GM23338 (cell line): ENCODE data around the gene NPHP4.

Experiments used
- CREB1 ChIP-seq: fragments of 250-450 bp; sonication (Bioruptor Pico); IDR thresholded peaks from 2 replicates; pipeline ENCODE4 v1.5.0; 2020; ENCODE audit warnings: low read depth, mild to moderate bottlenecking, moderate library complexity
- EZH2 ChIP-seq: fragments of 200-600 bp; sonication (generic); IDR thresholded peaks from one replicate; pipeline ENCODE4 v1.8.0; 2017; ENCODE audit warnings: antibody characterized with exemption, mild to moderate bottlenecking, low read depth; ENCODE audit not compliant: unreplicated experiment
- EZH2phosphoT487 ChIP-seq: fragments of 200-600 bp; sonication (generic); IDR thresholded peaks from one replicate; pipeline ENCODE4 v1.8.1; 2018; ENCODE audit warnings: antibody characterized with exemption; ENCODE audit not compliant: unreplicated experiment
- JUNB ChIP-seq: IDR thresholded peaks from one replicate; pipeline ENCODE4 v1.6.1; 2016; ENCODE audit warnings: antibody characterized with exemption; ENCODE audit not compliant: unreplicated experiment
- NANOG ChIP-seq: IDR thresholded peaks from 2 replicates; pipeline ENCODE4 v1.6.1; 2016; ENCODE audit warnings: antibody characterized with exemption, borderline replicate concordance
- POLR2AphosphoS5 ChIP-seq: IDR thresholded peaks from 2 replicates; pipeline ENCODE4 v1.6.1; 2016; ENCODE audit warnings: antibody characterized with exemption, low read depth
- STAT1 ChIP-seq: IDR thresholded peaks from one replicate; pipeline ENCODE4 v1.6.1; 2016; ENCODE audit warnings: antibody characterized with exemption; ENCODE audit not compliant: unreplicated experiment
- ZNF114 ChIP-seq: fragments of 250-450 bp; sonication (Bioruptor Pico); IDR thresholded peaks from 2 replicates; pipeline ENCODE4 v1.5.0; 2020; ENCODE audit warnings: mild to moderate bottlenecking, moderate library complexity
- ZNF331 ChIP-seq: fragments of 250-450 bp; sonication (Bioruptor Pico); IDR thresholded peaks from 2 replicates; pipeline ENCODE4 v1.5.0; 2020; ENCODE audit warnings: low read depth, mild to moderate bottlenecking, moderate library complexity
- TF ChIP-seq, protein P1 (sequence below), 2 experiments: fragments of 200-600 bp in 1 of 2; sonication (generic) in 1 of 2; conservative IDR thresholded peaks; 2 replicates each; pipeline versions ENCODE4 v1.5.1 to v1.6.1; 2016 to 2017; ENCODE audit warnings: antibody characterized with exemption in 2 of 2, low read depth in 2 of 2, mild to moderate bottlenecking in 2 of 2, moderate library complexity in 1 of 2
- TF ChIP-seq, protein P2 (sequence below): IDR thresholded peaks from one replicate; pipeline ENCODE4 v1.6.1; 2018; ENCODE audit warnings: antibody characterized with exemption; ENCODE audit not compliant: unreplicated experiment
- TF ChIP-seq, protein P3 (sequence below): IDR thresholded peaks from 2 replicates; pipeline ENCODE4 v1.6.1; 2016; ENCODE audit warnings: antibody characterized with exemption

DNA sequence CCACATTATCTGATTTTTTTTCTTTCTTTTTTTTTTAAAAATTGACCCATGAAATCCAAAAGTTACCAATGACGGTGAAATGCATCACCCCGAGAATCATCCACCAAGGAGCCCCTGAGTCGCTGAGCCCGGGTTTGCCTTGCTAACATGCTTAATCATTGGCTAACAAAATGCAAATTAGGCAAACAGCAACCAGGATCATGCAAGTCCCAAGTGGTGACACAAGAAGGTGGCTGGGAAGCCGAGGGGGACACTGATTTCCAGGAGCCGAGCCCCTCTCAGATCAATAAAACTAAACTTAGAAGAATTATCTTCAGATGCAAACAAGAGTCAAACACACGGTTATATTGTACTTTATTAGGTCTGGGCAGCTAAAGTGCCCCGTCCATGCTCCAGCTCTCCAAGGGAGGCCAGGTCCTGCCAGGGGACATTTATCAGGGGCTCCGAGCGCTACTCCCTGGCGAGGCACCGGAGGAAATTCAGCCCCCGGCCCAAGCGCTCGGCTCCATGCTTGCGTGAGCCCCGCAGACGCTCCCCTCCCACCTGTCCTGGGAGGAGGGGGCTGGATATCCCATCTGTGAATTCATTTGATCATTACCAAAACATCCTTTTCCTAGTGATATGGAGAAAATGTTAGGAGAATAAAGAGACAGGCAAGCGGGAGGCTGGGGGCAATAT, 154.1 kb downstream of the NPHP4 start:
- TF ChIP-seq EZH2 (no peak), EZH2phosphoT487 (no peak), CREB1 (CRISPR knock-in tag) (no peak), NANOG (no peak), POLR2AphosphoS5 (no peak), JUNB (no peak), ZNF114 (no peak), ZNF331 (CRISPR knock-in tag) (no peak), STAT1 (no peak)
- TF ChIP-seq, protein P1, sequence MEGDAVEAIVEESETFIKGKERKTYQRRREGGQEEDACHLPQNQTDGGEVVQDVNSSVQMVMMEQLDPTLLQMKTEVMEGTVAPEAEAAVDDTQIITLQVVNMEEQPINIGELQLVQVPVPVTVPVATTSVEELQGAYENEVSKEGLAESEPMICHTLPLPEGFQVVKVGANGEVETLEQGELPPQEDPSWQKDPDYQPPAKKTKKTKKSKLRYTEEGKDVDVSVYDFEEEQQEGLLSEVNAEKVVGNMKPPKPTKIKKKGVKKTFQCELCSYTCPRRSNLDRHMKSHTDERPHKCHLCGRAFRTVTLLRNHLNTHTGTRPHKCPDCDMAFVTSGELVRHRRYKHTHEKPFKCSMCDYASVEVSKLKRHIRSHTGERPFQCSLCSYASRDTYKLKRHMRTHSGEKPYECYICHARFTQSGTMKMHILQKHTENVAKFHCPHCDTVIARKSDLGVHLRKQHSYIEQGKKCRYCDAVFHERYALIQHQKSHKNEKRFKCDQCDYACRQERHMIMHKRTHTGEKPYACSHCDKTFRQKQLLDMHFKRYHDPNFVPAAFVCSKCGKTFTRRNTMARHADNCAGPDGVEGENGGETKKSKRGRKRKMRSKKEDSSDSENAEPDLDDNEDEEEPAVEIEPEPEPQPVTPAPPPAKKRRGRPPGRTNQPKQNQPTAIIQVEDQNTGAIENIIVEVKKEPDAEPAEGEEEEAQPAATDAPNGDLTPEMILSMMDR (conservative IDR thresholded peaks at IDR 0.05; ENCODE audit: low read depth in 2 of 2) = no peak
- TF ChIP-seq, protein P2, sequence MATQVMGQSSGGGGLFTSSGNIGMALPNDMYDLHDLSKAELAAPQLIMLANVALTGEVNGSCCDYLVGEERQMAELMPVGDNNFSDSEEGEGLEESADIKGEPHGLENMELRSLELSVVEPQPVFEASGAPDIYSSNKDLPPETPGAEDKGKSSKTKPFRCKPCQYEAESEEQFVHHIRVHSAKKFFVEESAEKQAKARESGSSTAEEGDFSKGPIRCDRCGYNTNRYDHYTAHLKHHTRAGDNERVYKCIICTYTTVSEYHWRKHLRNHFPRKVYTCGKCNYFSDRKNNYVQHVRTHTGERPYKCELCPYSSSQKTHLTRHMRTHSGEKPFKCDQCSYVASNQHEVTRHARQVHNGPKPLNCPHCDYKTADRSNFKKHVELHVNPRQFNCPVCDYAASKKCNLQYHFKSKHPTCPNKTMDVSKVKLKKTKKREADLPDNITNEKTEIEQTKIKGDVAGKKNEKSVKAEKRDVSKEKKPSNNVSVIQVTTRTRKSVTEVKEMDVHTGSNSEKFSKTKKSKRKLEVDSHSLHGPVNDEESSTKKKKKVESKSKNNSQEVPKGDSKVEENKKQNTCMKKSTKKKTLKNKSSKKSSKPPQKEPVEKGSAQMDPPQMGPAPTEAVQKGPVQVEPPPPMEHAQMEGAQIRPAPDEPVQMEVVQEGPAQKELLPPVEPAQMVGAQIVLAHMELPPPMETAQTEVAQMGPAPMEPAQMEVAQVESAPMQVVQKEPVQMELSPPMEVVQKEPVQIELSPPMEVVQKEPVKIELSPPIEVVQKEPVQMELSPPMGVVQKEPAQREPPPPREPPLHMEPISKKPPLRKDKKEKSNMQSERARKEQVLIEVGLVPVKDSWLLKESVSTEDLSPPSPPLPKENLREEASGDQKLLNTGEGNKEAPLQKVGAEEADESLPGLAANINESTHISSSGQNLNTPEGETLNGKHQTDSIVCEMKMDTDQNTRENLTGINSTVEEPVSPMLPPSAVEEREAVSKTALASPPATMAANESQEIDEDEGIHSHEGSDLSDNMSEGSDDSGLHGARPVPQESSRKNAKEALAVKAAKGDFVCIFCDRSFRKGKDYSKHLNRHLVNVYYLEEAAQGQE = no peak
- TF ChIP-seq, protein P3, sequence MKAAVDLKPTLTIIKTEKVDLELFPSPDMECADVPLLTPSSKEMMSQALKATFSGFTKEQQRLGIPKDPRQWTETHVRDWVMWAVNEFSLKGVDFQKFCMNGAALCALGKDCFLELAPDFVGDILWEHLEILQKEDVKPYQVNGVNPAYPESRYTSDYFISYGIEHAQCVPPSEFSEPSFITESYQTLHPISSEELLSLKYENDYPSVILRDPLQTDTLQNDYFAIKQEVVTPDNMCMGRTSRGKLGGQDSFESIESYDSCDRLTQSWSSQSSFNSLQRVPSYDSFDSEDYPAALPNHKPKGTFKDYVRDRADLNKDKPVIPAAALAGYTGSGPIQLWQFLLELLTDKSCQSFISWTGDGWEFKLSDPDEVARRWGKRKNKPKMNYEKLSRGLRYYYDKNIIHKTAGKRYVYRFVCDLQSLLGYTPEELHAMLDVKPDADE = no peak
